H9 (cell line): ENCODE data around the gene OSBPL1A. TPM values are rescaled to one million over a fixed set of nuclear protein-coding genes. Genes with fewer than 3 reads are reported as not detected.

Experiments
- DNase-seq: peaks from one replicate; pipeline ENCODE4 v3.0.0-alpha.2; 2017
- H2AFZ ChIP-seq: one replicate; pipeline ENCODE4 v1.6.1; 2013; ENCODE audit warnings: mild to moderate bottlenecking, low read length, control low read depth, moderate library complexity
- H2AK5ac ChIP-seq: 2 replicates; pipeline ENCODE4 v1.6.1; 2013; ENCODE audit warnings: low read length, control low read depth, mixed read lengths; ENCODE audit not compliant: insufficient read length
- H2BK120ac ChIP-seq: one replicate; pipeline ENCODE4 v1.6.1; 2013; ENCODE audit warnings: low read depth, mild to moderate bottlenecking, low read length, control low read depth, inconsistent platforms; ENCODE audit not compliant: poor library complexity, severe bottlenecking
- H2BK12ac ChIP-seq: 2 replicates; pipeline ENCODE4 v1.6.1; 2013; ENCODE audit warnings: low read length, control low read depth, mixed read lengths, low read depth; ENCODE audit not compliant: insufficient read length
- H2BK15ac ChIP-seq: 2 replicates; pipeline ENCODE4 v1.6.1; 2013; ENCODE audit warnings: low read depth, low read length, control low read depth
- H2BK20ac ChIP-seq: one replicate; pipeline ENCODE4 v1.6.1; 2013; ENCODE audit warnings: low read depth, mild to moderate bottlenecking, low read length, control low read depth, inconsistent platforms; ENCODE audit not compliant: poor library complexity, severe bottlenecking
- H2BK5ac ChIP-seq: 2 replicates; pipeline ENCODE4 v1.6.1; 2013; ENCODE audit warnings: low read length, control low read depth, mixed read lengths; ENCODE audit not compliant: insufficient read length
- H3K14ac ChIP-seq: 2 replicates; pipeline ENCODE4 v1.6.1; 2013; ENCODE audit warnings: low read length, control low read depth; ENCODE audit not compliant: insufficient read depth
- H3K18ac ChIP-seq: 2 replicates; pipeline ENCODE4 v1.6.1; 2013; ENCODE audit warnings: low read depth, mild to moderate bottlenecking, mixed read lengths, low read length, control low read depth; ENCODE audit not compliant: insufficient read length
- H3K23ac ChIP-seq: 2 replicates; pipeline ENCODE4 v1.6.1; 2013; ENCODE audit warnings: low read length, control low read depth, mixed read lengths, low read depth; ENCODE audit not compliant: insufficient read length
- H3K23me2 ChIP-seq: 2 replicates; pipeline ENCODE4 v1.6.1; 2013; ENCODE audit warnings: low read depth, mild to moderate bottlenecking, mixed read lengths, low read length, control low read depth; ENCODE audit not compliant: insufficient read length, poor library complexity, severe bottlenecking
- H3K27ac ChIP-seq: 2 replicates; pipeline ENCODE4 v1.5.1; 2013; ENCODE audit warnings: low read length, control low read depth, mixed read lengths, low read depth; ENCODE audit not compliant: insufficient read length
- H3K27me3 ChIP-seq: 2 replicates; pipeline ENCODE4 v1.6.1; 2013; ENCODE audit warnings: low read length, control low read depth, inconsistent platforms; ENCODE audit not compliant: insufficient read depth
- H3K4ac ChIP-seq: 2 replicates; pipeline ENCODE4 v1.6.1; 2013; ENCODE audit warnings: low read depth, mild to moderate bottlenecking, control low read depth, inconsistent platforms, low read length, moderate library complexity
- H3K4me1 ChIP-seq: 2 replicates; pipeline ENCODE4 v1.6.1; 2013; ENCODE audit warnings: low read length, control low read depth, inconsistent platforms; ENCODE audit not compliant: insufficient read depth
- H3K4me2 ChIP-seq: 2 replicates; pipeline ENCODE4 v1.6.1; 2013; ENCODE audit warnings: low read length, control low read depth, mixed read lengths; ENCODE audit not compliant: insufficient read length, insufficient read depth
- H3K56ac ChIP-seq: 2 replicates; pipeline ENCODE4 v1.6.1; 2013; ENCODE audit warnings: low read depth, mild to moderate bottlenecking, mixed read lengths, low read length, control low read depth; ENCODE audit not compliant: insufficient read length
- H3K79me1 ChIP-seq: 2 replicates; pipeline ENCODE4 v1.6.1; 2013; ENCODE audit warnings: low read depth, mild to moderate bottlenecking, moderate library complexity, low read length, control low read depth, inconsistent platforms; ENCODE audit not compliant: insufficient read depth, poor library complexity, severe bottlenecking
- H3K79me2 ChIP-seq: 2 replicates; pipeline ENCODE4 v1.6.1; 2013; ENCODE audit warnings: low read length, control low read depth, inconsistent platforms; ENCODE audit not compliant: insufficient read depth
- H3K9ac ChIP-seq: 2 replicates; pipeline ENCODE4 v1.6.1; 2013; ENCODE audit warnings: low read length, control low read depth, mixed read lengths; ENCODE audit not compliant: insufficient read length; ENCODE audit errors: extremely low read depth
- H3K9me3 ChIP-seq: one replicate; pipeline ENCODE4 v1.6.1; 2013; ENCODE audit warnings: low read depth, low read length, inconsistent platforms; ENCODE audit not compliant: control insufficient read depth
- H3T11ph ChIP-seq: one replicate; pipeline ENCODE4 v1.6.1; 2013; ENCODE audit warnings: mild to moderate bottlenecking, low read length, control low read depth, inconsistent platforms
- H4K20me1 ChIP-seq: one replicate; pipeline ENCODE4 v1.6.1; 2013; ENCODE audit not compliant: control insufficient read depth, insufficient read length, insufficient read depth
- H4K5ac ChIP-seq: 2 replicates; pipeline ENCODE4 v1.6.1; 2013; ENCODE audit warnings: low read depth, mild to moderate bottlenecking, mixed read lengths, low read length, control low read depth; ENCODE audit not compliant: insufficient read length
- H4K8ac ChIP-seq: replicated peaks from 2 replicates; pipeline ENCODE4 v1.6.1; 2013; ENCODE audit warnings: low read length, control low read depth, mixed read lengths, low read depth; ENCODE audit not compliant: insufficient read length
- H4K91ac ChIP-seq: 2 replicates; pipeline ENCODE4 v1.6.1; 2013; ENCODE audit warnings: low read depth, mild to moderate bottlenecking, moderate library complexity, mixed read lengths, low read length, control low read depth; ENCODE audit not compliant: insufficient read length
- H3K27ac Mint-ChIP-seq, 3 experiments: 2 replicates in 2 of 3; 3 replicates in 1 of 3; pipeline ENCODE4 v1.8.0; 2020 to 2021; ENCODE audit warnings: mixed read lengths in 3 of 3, mild to moderate bottlenecking in 1 of 3, moderate library complexity in 1 of 3
- H3K27me3 Mint-ChIP-seq: 2 replicates; pipeline ENCODE4 v1.8.0; 2021; ENCODE audit warnings: low read depth, mild to moderate bottlenecking, moderate library complexity, mixed read lengths
- H3K36me3 Mint-ChIP-seq, 3 experiments: 2 replicates in 2 of 3; 3 replicates in 1 of 3; pipeline ENCODE4 v1.8.0; 2020 to 2021; ENCODE audit warnings: low read depth in 3 of 3, mixed read lengths in 3 of 3; ENCODE audit not compliant: insufficient read depth in 1 of 3
- H3K4me1 Mint-ChIP-seq, 2 experiments: 2 replicates each; pipeline ENCODE4 v1.8.0; 2020; ENCODE audit warnings: mixed read lengths in 2 of 2
- H3K4me3 Mint-ChIP-seq, 2 experiments: 2 replicates in 1 of 2; 3 replicates in 1 of 2; pipeline ENCODE4 v1.8.0; 2020 to 2021; ENCODE audit warnings: mild to moderate bottlenecking in 2 of 2, mixed read lengths in 2 of 2, moderate library complexity in 1 of 2
- H3K9me3 Mint-ChIP-seq, 2 experiments: 2 replicates in 1 of 2; 3 replicates in 1 of 2; pipeline ENCODE4 v1.8.0; 2020; ENCODE audit warnings: mild to moderate bottlenecking in 2 of 2, mixed read lengths in 2 of 2, moderate library complexity in 1 of 2
- WGBS: extraction: QIAGEN DNeasy Blood & Tissue Kit; methylation state at CpG from one replicate; pipeline ENCODE4 v1.1.7; 2013; ENCODE audit warnings: missing lambda C conversion rate, low lambda C conversion rate, mixed read lengths; ENCODE audit not compliant: insufficient read length; ENCODE audit errors: extremely low coverage; 5-methylcytosine and 5-hydroxymethylcytosine counted together
- total RNA-seq: library from RNA; stranded (reverse); gene quantifications from 2 replicates; pipeline ENCODE4 v1.2.1, GENCODE V29; 2021
- TF ChIP-seq, protein P1 (sequence below): fragments of 200-600 bp; sonication (generic); conservative IDR thresholded peaks from 3 replicates; pipeline ENCODE4 v1.8.0; 2021; ENCODE audit warnings: antibody characterized with exemption, mild to moderate bottlenecking

OSBPL1A gene
- total RNA-seq, 1 experiment from 2014 or later, result 33.9 TPM

DNA sequence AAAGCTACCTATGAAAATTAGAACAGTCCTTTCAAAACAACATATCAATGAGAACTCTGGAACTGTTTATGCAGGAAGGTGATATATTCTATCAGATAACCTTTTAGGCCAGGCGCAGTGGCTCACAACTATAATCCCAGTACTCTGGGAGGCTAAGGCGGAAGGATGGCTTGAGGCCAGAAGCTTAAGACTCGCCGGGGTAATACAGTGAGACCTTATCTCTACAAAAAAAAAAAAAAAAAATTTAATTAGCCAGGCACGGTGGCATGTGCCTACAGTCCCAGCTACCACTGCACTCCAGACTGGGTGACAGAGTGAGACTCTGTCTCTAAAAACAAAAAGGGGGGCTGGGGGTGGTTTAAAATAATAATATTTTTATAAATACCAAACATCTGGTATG is 77.9 kb downstream of the OSBPL1A start:
- H3K79me1 ChIP-seq, result no peaks in the 10 kb centered on the region
- no peaks in the 10 kb centered on the region for H3K4me1 ChIP-seq
- H2AFZ ChIP-seq, result no peak overlapping the region
- no peak overlapping the region for H2AK5ac ChIP-seq
- no peak for DNase-seq
- H2BK12ac ChIP-seq, result no peak overlapping the region
- Mint-ChIP-seq H3K4me1 (no peaks in the 10 kb centered on the region; a peak in 1 of 4 replicates), H3K36me3 (peaks cover 0 to 8% (median 3%) of the 10 kb centered on the region in 3 experiments; a peak in 3 of 7 replicates), H3K9me3 (no peaks in the 10 kb centered on the region), H3K27me3 (no peaks in the 10 kb centered on the region), H3K27ac (no peak overlapping the region), H3K4me3 (no peak overlapping the region)
- no peaks in the 10 kb centered on the region for H3K27me3 ChIP-seq
- no CpG with 5 or more reads among the region's 5 CpGs for WGBS
- no peak overlapping the region for H3K56ac ChIP-seq
- no peak overlapping the region for H3K27ac ChIP-seq
- no peak overlapping the region for H4K91ac ChIP-seq
- no peak overlapping the region for H3K4ac ChIP-seq
- H3K9ac ChIP-seq, result no peak overlapping the region
- no peak overlapping the region for H3K18ac ChIP-seq
- H2BK15ac ChIP-seq, result no peak overlapping the region
- no peak overlapping the region for H3K23ac ChIP-seq
- no peaks in the 10 kb centered on the region for H4K20me1 ChIP-seq
- no peak overlapping the region for H2BK120ac ChIP-seq
- H2BK5ac ChIP-seq, result no peak overlapping the region
- H3K9me3 ChIP-seq, result no peaks in the 10 kb centered on the region
- TF ChIP-seq, protein P1, sequence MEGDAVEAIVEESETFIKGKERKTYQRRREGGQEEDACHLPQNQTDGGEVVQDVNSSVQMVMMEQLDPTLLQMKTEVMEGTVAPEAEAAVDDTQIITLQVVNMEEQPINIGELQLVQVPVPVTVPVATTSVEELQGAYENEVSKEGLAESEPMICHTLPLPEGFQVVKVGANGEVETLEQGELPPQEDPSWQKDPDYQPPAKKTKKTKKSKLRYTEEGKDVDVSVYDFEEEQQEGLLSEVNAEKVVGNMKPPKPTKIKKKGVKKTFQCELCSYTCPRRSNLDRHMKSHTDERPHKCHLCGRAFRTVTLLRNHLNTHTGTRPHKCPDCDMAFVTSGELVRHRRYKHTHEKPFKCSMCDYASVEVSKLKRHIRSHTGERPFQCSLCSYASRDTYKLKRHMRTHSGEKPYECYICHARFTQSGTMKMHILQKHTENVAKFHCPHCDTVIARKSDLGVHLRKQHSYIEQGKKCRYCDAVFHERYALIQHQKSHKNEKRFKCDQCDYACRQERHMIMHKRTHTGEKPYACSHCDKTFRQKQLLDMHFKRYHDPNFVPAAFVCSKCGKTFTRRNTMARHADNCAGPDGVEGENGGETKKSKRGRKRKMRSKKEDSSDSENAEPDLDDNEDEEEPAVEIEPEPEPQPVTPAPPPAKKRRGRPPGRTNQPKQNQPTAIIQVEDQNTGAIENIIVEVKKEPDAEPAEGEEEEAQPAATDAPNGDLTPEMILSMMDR, result no peak
- no peak overlapping the region for H4K8ac ChIP-seq
- H3K79me2 ChIP-seq, result no peaks in the 10 kb centered on the region
- no peak overlapping the region for H2BK20ac ChIP-seq
- no peak overlapping the region for H3K4me2 ChIP-seq
- H3T11ph ChIP-seq, result no peak overlapping the region
- H4K5ac ChIP-seq, result no peak overlapping the region
- H3K14ac ChIP-seq, result no peak overlapping the region
- no peaks in the 10 kb centered on the region for H3K23me2 ChIP-seq
